ENCODE results near the gene POLQ.
"Not testable (repeated sequence)": the region's sequence is repeated elsewhere in the genome, so short reads cannot be mapped to it uniquely, and the experiment has no call there.

Gene POLQ

DNA sequence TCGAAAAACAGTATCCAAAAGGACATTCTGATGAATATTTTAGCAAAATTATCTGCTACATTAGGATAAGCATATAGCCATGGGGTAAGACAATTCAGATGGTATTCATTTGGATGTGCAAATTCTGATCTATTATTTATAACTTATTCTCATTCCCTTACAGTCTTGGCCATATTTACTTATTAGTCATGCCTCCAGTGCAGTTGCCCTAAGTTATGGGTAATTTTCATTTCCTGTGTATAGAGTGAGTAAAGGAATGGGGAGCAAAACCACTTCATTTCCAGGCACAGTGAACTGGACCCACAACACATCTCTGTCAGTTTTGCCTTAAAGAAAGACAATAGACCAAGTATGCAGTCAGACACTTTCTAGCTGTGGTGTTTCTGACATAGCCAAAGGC lies 134.3 kb downstream of the POLQ start:
- no peak for DNase-seq

DNA sequence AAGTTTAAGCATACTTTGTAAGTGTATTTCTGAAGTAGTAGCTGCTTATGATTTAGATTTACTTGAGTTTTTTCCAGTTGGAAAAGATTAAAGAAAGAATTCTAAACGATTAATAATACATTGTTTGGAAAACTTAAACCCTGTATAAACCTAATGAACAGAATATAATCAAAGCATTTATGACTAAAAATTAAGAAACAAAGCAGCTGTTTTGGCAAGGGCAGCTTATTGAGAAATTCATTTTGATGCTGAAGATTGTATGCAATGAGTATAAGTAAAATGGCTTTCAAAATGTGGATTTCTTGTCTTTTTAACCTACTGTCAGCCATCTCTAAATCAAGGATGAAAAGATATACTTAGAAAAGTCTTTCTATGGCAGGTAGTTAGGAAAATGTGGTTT lies 140.2 kb downstream of the POLQ start:
- DNase-seq = no peak

DNA sequence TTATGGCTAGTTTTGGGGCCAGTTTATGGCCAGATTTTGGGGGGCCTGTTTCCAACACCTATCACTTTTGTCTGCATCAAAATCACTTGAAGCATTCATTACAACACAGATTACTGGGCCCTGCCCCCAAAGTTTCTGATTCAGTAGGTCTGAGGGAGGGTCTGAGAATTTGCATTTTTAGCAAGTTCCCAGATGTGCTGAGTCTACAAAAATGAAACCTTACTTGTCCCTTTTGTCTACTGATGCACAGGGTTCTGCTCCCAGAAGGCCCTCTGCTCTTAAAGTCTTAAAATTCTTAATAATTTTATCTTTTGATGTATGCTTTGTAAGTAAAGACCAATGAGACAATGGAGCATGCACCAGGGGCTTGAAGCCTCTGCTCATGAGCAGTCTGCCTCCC lies 146.0 kb downstream of the POLQ start:
- DNase-seq = no peak

DNA sequence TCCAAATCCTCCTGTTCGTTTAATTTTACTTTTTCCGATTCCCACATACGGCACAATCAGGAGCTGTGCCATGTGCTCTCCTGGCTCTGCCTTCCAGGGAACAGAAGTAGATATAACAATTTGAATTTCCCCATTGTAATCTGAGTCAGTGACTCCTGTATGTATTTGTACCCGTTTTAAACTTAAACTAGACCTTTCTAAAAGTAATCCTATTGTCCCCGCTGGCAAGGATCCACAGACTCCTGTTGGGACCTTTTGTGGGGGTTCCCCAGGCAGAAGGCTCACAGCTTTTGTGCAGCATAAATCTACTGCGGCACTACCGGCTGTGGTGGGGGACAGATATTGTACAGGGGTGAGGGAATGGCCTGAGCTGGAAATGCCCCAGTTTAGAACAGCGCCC lies 147.7 kb downstream of the POLQ start:
- not testable (repeated sequence) for DNase-seq

DNA sequence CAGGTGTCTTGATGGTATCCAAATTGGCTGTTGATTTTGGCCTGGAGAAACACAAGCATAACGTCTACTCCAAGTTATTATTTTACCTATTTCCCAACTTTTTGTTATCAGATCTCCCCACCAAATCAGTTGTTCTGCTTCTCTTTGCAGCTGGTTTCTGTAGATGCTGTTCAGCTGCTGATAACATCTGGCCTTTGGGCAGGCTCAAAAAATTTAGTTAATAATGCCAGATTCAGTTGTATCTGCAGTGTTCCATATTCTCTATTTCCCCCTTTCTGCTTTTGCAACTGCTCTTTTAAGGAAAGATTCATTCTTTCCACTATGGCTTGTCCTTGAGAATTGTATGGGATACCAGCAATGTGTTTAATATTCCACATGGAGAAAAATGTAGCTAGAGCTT lies 149.8 kb downstream of the POLQ start:
- DNase-seq = not testable (repeated sequence)

DNA sequence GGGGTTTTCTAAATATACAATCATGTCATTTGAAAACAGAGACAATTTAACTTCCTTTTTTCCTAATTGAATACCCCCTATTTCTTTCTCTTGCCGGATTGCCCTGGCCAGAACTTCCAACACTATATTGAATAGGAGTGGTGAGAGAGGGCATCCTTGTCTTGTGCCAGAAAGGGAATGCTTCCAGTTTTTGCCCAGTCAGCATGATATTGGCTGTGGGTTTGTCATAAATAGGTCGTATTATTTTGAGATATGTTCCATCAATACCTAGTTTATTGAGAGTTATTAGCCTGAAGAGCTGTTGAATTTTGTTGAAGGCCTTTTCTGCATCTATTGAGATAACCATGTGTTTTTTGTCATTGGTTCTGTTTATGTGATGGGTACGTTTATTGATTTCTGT lies 157.5 kb downstream of the POLQ start:
- not testable (repeated sequence) for DNase-seq
